ENCODE measurements around the gene DSC2. TPM values are rescaled to one million over a fixed set of nuclear protein-coding genes. Genes with fewer than 3 reads are reported as not detected.
A peak's percentile ranks its signal among the peaks of the same experiment; 100 is the strongest.

The DSC2 gene
- total RNA-seq, 4 donors from 2014 or later, result 14.5 to 113 (median 86.1) TPM

GRCh38 chr18:31097666-31098065, 4.6 kb downstream of the DSC2 start:
- H3K27ac ChIP-seq, result peak overlapping the region; percentile 92 to 98 (median 96)
- TF ChIP-seq POLR2AphosphoS5 (IDR thresholded peaks at IDR 0.05) (peak in 1 of 3 donors; percentile 28), EP300 (IDR thresholded peaks at IDR 0.05; ENCODE audit: low read depth) (no peak), POLR2A (IDR thresholded peaks at IDR 0.05) (no peak)
- in situ Hi-C loops (cut with MboI; ENCODE audit: low pct_ligation_motif_present in 1 of 4, low pct_unique_long_range_greater_than_20kb in 1 of 4, low sequenced_read_pairs in 3 of 4) (loop anchor here in 3 of 4 donors (25.0 kb wide), 3 partner anchors 315 to 440 kb away; no protein-coding TSS in a partner anchor), intact Hi-C loops (cut with DNase I; ENCODE audit: low total_unique reads) (no loop called here)
- H3K9me3 ChIP-seq, result no peaks in the 10 kb centered on the region
- peak; percentile 32 for DNase-seq
- 27 to 34% methylated on average over 3 of the region's 3 CpGs for WGBS, 2 donors (ENCODE audit: low coverage in 1 of 2)
- no peak overlapping the region for H3K4me3 ChIP-seq
- H3K27me3 ChIP-seq, result peaks cover 5% of the 10 kb centered on the region
- H3K4me1 ChIP-seq, result peaks cover 0 to 28% (median 18%) of the 10 kb centered on the region in 4 donors
- H3K36me3 ChIP-seq, result no peaks in the 10 kb centered on the region

- intact Hi-C loops (cut with DNase I; ENCODE audit: low total_unique reads) (no loop called here), in situ Hi-C loops (cut with MboI; ENCODE audit: low pct_ligation_motif_present in 1 of 4, low pct_unique_long_range_greater_than_20kb in 1 of 4, low sequenced_read_pairs in 3 of 4) (loop anchor here in 3 of 4 donors (25.0 kb wide), 3 partner anchors 318 to 443 kb away; no protein-coding TSS in a partner anchor)
- Histone ChIP-seq H3K27me3 (no peaks in the 10 kb centered on the region), H3K27ac (no peak overlapping the region), H3K36me3 (peaks cover 0 to 9% (median 2%) of the 10 kb centered on the region in 4 donors), H3K4me1 (peaks cover 0 to 23% (median 13%) of the 10 kb centered on the region in 4 donors), H3K9me3 (no peaks in the 10 kb centered on the region), H3K4me3 (no peak overlapping the region)
- no peak for TF ChIP-seq POLR2AphosphoS5 (IDR thresholded peaks at IDR 0.05)
- no peak for TF ChIP-seq EP300 (IDR thresholded peaks at IDR 0.05; ENCODE audit: low read depth)
- no peak for DNase-seq
- 15 to 33% methylated on average over 2 of the region's 2 CpGs for WGBS, 2 donors (ENCODE audit: low coverage in 1 of 2)
These were observed 8.3 kb downstream of the DSC2 start for GRCh38 chr18:31093880-31094279.

- H3K4me1 ChIP-seq, result peaks cover 0 to 17% (median 9%) of the 10 kb centered on the region in 4 donors
- DNase-seq, result no peak
- no peaks in the 10 kb centered on the region for H3K27me3 ChIP-seq
- H3K27ac ChIP-seq, result no peak overlapping the region
- H3K4me3 ChIP-seq, result no peak overlapping the region
- TF ChIP-seq POLR2AphosphoS5 (IDR thresholded peaks at IDR 0.05) (no peak), EP300 (IDR thresholded peaks at IDR 0.05; ENCODE audit: low read depth) (no peak), POLR2A (IDR thresholded peaks at IDR 0.05) (no peak)
- TF ChIP-seq, protein P1, sequence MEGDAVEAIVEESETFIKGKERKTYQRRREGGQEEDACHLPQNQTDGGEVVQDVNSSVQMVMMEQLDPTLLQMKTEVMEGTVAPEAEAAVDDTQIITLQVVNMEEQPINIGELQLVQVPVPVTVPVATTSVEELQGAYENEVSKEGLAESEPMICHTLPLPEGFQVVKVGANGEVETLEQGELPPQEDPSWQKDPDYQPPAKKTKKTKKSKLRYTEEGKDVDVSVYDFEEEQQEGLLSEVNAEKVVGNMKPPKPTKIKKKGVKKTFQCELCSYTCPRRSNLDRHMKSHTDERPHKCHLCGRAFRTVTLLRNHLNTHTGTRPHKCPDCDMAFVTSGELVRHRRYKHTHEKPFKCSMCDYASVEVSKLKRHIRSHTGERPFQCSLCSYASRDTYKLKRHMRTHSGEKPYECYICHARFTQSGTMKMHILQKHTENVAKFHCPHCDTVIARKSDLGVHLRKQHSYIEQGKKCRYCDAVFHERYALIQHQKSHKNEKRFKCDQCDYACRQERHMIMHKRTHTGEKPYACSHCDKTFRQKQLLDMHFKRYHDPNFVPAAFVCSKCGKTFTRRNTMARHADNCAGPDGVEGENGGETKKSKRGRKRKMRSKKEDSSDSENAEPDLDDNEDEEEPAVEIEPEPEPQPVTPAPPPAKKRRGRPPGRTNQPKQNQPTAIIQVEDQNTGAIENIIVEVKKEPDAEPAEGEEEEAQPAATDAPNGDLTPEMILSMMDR (IDR thresholded peaks at IDR 0.05), result no peak
- WGBS, 2 donors (ENCODE audit: low coverage in 1 of 2), result 84 to 87% methylated on average over 2 to 3 of the region's 3 CpGs
- H3K9me3 ChIP-seq, result no peaks in the 10 kb centered on the region
- in situ Hi-C loops (cut with MboI; ENCODE audit: low pct_ligation_motif_present in 1 of 4, low pct_unique_long_range_greater_than_20kb in 1 of 4, low sequenced_read_pairs in 3 of 4) (loop anchor here in 3 of 4 donors (25.0 kb wide), 3 partner anchors 319 to 444 kb away; no protein-coding TSS in a partner anchor), intact Hi-C loops (cut with DNase I; ENCODE audit: low total_unique reads) (no loop called here)
- H3K36me3 ChIP-seq, result peaks cover 0 to 9% (median 2%) of the 10 kb centered on the region in 4 donors
These were observed 8.9 kb downstream of the DSC2 start for GRCh38 chr18:31093294-31093693.

DNA sequence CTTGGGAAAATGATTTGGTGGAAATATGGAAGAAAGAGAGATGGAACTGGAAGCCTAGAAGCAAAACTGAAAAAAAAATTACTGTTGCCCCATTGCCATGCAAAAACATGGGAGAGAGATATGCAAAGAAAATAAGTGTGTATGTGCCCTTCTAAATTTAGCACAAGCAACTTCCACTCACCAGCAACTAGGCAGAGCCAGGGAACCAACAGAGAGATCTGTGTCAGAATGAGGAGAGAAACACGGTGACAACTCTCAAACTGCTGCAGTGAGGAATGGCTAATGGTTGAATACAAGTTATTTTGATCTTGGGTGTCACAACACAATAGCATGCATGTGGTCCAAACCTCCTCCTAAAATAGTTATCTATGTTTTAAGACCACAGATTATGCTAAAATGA, 10.9 kb downstream of the DSC2 start:
- TF ChIP-seq POLR2AphosphoS5 (IDR thresholded peaks at IDR 0.05), result no peak
- TF ChIP-seq POLR2A (IDR thresholded peaks at IDR 0.05), result no peak
- TF ChIP-seq EP300 (IDR thresholded peaks at IDR 0.05; ENCODE audit: low read depth), result no peak
- TF ChIP-seq, protein P1 (IDR thresholded peaks at IDR 0.05), result no peak
- intact Hi-C loops (cut with DNase I; ENCODE audit: low total_unique reads), result no loop called here
- Histone ChIP-seq H3K4me3 (no peak overlapping the region), H3K4me1 (peaks cover 0 to 2% (median 0%) of the 10 kb centered on the region in 4 donors), H3K27ac (no peak overlapping the region), H3K9me3 (no peaks in the 10 kb centered on the region), H3K27me3 (no peaks in the 10 kb centered on the region), H3K36me3 (peaks cover 0 to 13% (median 2%) of the 10 kb centered on the region in 4 donors)
- in situ Hi-C loops (cut with MboI; ENCODE audit: low pct_ligation_motif_present in 1 of 4, low pct_unique_long_range_greater_than_20kb in 1 of 4, low sequenced_read_pairs in 3 of 4), result loop anchor here in 3 of 4 donors (25.0 kb wide), 3 partner anchors 321 to 446 kb away; no protein-coding TSS in a partner anchor
- no peak for DNase-seq
- WGBS, 2 donors (ENCODE audit: low coverage in 1 of 2), result 62 to 76% methylated on average over 1 of the region's 1 CpG

GRCh38 chr18:31088532-31088931, 13.7 kb downstream of the DSC2 start:
- no peak for DNase-seq
- intact Hi-C loops (cut with DNase I; ENCODE audit: low total_unique reads), result no loop called here
- TF ChIP-seq, protein P1 (IDR thresholded peaks at IDR 0.05), result no peak
- TF ChIP-seq POLR2A (IDR thresholded peaks at IDR 0.05) (no peak), EP300 (IDR thresholded peaks at IDR 0.05; ENCODE audit: low read depth) (no peak), POLR2AphosphoS5 (IDR thresholded peaks at IDR 0.05) (no peak)
- Histone ChIP-seq H3K27me3 (no peaks in the 10 kb centered on the region), H3K4me1 (no peaks in the 10 kb centered on the region), H3K4me3 (no peak overlapping the region), H3K36me3 (peaks cover 0 to 21% (median 2%) of the 10 kb centered on the region in 4 donors), H3K27ac (no peak overlapping the region), H3K9me3 (no peaks in the 10 kb centered on the region)
- WGBS, 2 donors (ENCODE audit: low coverage in 1 of 2), result 80 to 86% methylated on average over 1 to 3 of the region's 3 CpGs
- in situ Hi-C loops (cut with MboI; ENCODE audit: low pct_ligation_motif_present in 1 of 4, low pct_unique_long_range_greater_than_20kb in 1 of 4, low sequenced_read_pairs in 3 of 4), result loop anchor here in 3 of 4 donors (25.0 kb wide), 3 partner anchors 324 to 449 kb away; no protein-coding TSS in a partner anchor
